ENCODE measurements around the gene TGFBR3L. TPM values are rescaled to one million over a fixed set of nuclear protein-coding genes. Genes with fewer than 3 reads are reported as not detected.

Gene TGFBR3L
- total RNA-seq, 6 experiments from 2014 or later: 4.5 to 12.0 (median 7.7) TPM

GRCh38 chr19:7911508-7912143 lies 3.0 kb upstream of the TGFBR3L start:
- no peak overlapping the region for H3K4me3 Mint-ChIP-seq
- peaks cover 6% of the 10 kb centered on the region for H3K27me3 Mint-ChIP-seq (ENCODE audit: insufficient read depth)
- DNase-seq: no peak
- H3K4me1 Mint-ChIP-seq (ENCODE audit: low read depth): peaks cover 6% of the 10 kb centered on the region; the same call in 1 of the 2 replicates
- H3K9me3 Mint-ChIP-seq: no peaks in the 10 kb centered on the region
- peaks cover 5% of the 10 kb centered on the region; the same call in 1 of the 2 replicates for H3K36me3 Mint-ChIP-seq (ENCODE audit: low read depth)
- H3K27ac Mint-ChIP-seq: no peak overlapping the region
- TF ChIP-seq CTCF (IDR thresholded peaks at IDR 0.05): no peak

- H3K27ac Mint-ChIP-seq: no peak overlapping the region
- H3K4me3 Mint-ChIP-seq: no peak overlapping the region
- no peak for TF ChIP-seq CTCF (IDR thresholded peaks at IDR 0.05)
- H3K4me1 Mint-ChIP-seq (ENCODE audit: low read depth): peaks cover 11% of the 10 kb centered on the region
- peaks cover 9% of the 10 kb centered on the region for H3K27me3 Mint-ChIP-seq (ENCODE audit: insufficient read depth)
- no peaks in the 10 kb centered on the region for H3K9me3 Mint-ChIP-seq
- DNase-seq: no peak
- H3K36me3 Mint-ChIP-seq (ENCODE audit: low read depth): peaks cover 5% of the 10 kb centered on the region; the same call in 1 of the 2 replicates
Measured at GRCh38 chr19:7912144-7912696, 2.4 kb upstream of the TGFBR3L start.

- no peak for DNase-seq
- H3K4me1 Mint-ChIP-seq (ENCODE audit: low read depth): peaks cover 11% of the 10 kb centered on the region
- no peak overlapping the region for H3K4me3 Mint-ChIP-seq
- H3K9me3 Mint-ChIP-seq: no peaks in the 10 kb centered on the region
- peaks cover 9% of the 10 kb centered on the region for H3K27me3 Mint-ChIP-seq (ENCODE audit: insufficient read depth)
- no peak overlapping the region for H3K27ac Mint-ChIP-seq
- no peak for TF ChIP-seq CTCF (IDR thresholded peaks at IDR 0.05)
- H3K36me3 Mint-ChIP-seq (ENCODE audit: low read depth): peaks cover 5% of the 10 kb centered on the region; the same call in 1 of the 2 replicates
Measured at GRCh38 chr19:7912697-7913564, 1.7 kb upstream of the TGFBR3L start.

GRCh38 chr19:7913652-7914051 lies 978 bp upstream of the TGFBR3L start:
- Mint-ChIP-seq H3K4me1 (ENCODE audit: low read depth) (peaks cover 11% of the 10 kb centered on the region), H3K9me3 (no peaks in the 10 kb centered on the region), H3K36me3 (ENCODE audit: low read depth) (peaks cover 5% of the 10 kb centered on the region; the same call in 1 of the 2 replicates), H3K27me3 (ENCODE audit: insufficient read depth) (peaks cover 9% of the 10 kb centered on the region), H3K27ac (no peak overlapping the region), H3K4me3 (no peak overlapping the region)
- TF ChIP-seq CTCF (IDR thresholded peaks at IDR 0.05): no peak
- DNase-seq: no peak

GRCh38 chr19:7914099-7914498 lies 531 bp upstream of the TGFBR3L start:
- Mint-ChIP-seq H3K36me3 (ENCODE audit: low read depth) (peaks cover 5% of the 10 kb centered on the region; the same call in 1 of the 2 replicates), H3K4me1 (ENCODE audit: low read depth) (peaks cover 11% of the 10 kb centered on the region), H3K27me3 (ENCODE audit: insufficient read depth) (peaks cover 9% of the 10 kb centered on the region), H3K9me3 (no peaks in the 10 kb centered on the region), H3K27ac (no peak overlapping the region), H3K4me3 (no peak overlapping the region)
- TF ChIP-seq CTCF (IDR thresholded peaks at IDR 0.05): no peak
- no peak for DNase-seq

Data from HFFc6 (cell line).